SH-SY5Y (cell line): ENCODE results near the gene PLA2G6.

Experiments
- GATA2 ChIP-seq: IDR thresholded peaks from 2 replicates; pipeline ENCODE4 v1.6.1; 2011; ENCODE audit warnings: mild to moderate bottlenecking, low read depth, low read length
- GATA3 ChIP-seq: IDR thresholded peaks from 2 replicates; pipeline ENCODE4 v1.6.1; 2011; ENCODE audit warnings: low read depth, mild to moderate bottlenecking, low read length, moderate library complexity

DNA sequence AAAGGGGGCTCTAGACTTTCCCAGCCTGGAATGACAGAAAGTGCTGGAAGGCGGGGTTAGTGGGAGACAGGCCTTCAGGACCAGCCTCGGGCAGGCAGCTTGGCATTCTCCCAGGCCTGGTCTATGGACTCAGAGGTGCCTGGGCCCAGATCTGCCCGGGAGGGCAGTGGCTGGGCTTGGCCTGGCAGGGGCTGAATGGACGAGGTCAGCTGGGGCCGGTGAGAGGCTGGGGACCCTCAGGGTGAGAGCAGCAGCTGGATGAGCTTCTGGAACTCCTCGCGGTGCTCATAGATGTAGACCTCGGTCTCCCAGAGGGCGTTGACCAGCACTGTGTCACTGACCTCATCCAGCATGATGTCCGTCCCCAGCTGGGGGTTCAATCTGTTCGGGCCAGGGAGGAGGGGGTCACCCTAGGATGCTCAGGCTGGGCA, 69.7 kb downstream of the PLA2G6 start:
- TF ChIP-seq GATA2 (no peak), GATA3 (no peak)
